Muscle of leg (tissue), 11 donors: ENCODE measurements around the gene PPP1R2. TPM values are rescaled to one million over a fixed set of nuclear protein-coding genes. Genes with fewer than 3 reads are reported as not detected.

ENCODE experiments used
- DNase-seq: peaks from one replicate; pipeline ENCODE4 v3.0.0; 2013
- H3K27ac ChIP-seq: one replicate; pipeline ENCODE4 v1.5.1; 2013; ENCODE audit warnings: mild to moderate bottlenecking, low read length, control low read depth
- H3K27me3 ChIP-seq: one replicate; pipeline ENCODE4 v1.6.1; 2013; ENCODE audit warnings: low read length; ENCODE audit not compliant: control insufficient read depth, insufficient read depth
- H3K36me3 ChIP-seq: one replicate; pipeline ENCODE4 v1.6.1; 2013; ENCODE audit warnings: low read length; ENCODE audit not compliant: control insufficient read depth, insufficient read depth
- H3K4me1 ChIP-seq: one replicate; pipeline ENCODE4 v1.6.1; 2013; ENCODE audit warnings: low read length; ENCODE audit not compliant: control insufficient read depth, insufficient read depth
- H3K4me3 ChIP-seq: one replicate; pipeline ENCODE4 v1.5.1; 2013; ENCODE audit warnings: low read length, control low read depth
- H3K9me3 ChIP-seq: replicated peaks from 2 replicates; pipeline ENCODE4 v1.6.1; 2013; ENCODE audit warnings: low read depth, low read length; ENCODE audit not compliant: control insufficient read depth
- WGBS: methylation state at CpG from one replicate; pipeline ENCODE4 v1.1.5; 2013; ENCODE audit warnings: missing lambda C conversion rate; ENCODE audit not compliant: insufficient coverage; 5-methylcytosine and 5-hydroxymethylcytosine counted together
- polyA plus RNA-seq, 8 donors: library from polyadenylated mRNA; unstranded; fragments of 120-200 nt; gene quantifications; one replicate each; pipeline versions ENCODE4 v1.2.1 to v1.2.3, GENCODE V29; 2013; ENCODE audit warnings: inconsistent platforms in 1 of 8, low replicate concordance in 1 of 8; ENCODE audit not compliant: insufficient read length in 8 of 8, insufficient read depth in 1 of 8
- total RNA-seq: library from RNA; stranded (reverse); fragments of 120-200 nt; gene quantifications from one replicate; pipeline ENCODE4 v1.2.4, GENCODE V29; 2013

Gene PPP1R2
- total and polyA plus RNA-seq, 9 donors = 29.0 to 40.6 (median 34.7) TPM

GRCh38 chr3:195468841-195469240 is 74.3 kb downstream of the PPP1R2 start:
- Histone ChIP-seq H3K4me1 (no peaks in the 10 kb centered on the region), H3K27ac (no peak overlapping the region), H3K27me3 (no peaks in the 10 kb centered on the region), H3K4me3 (no peak overlapping the region), H3K9me3 (no peaks in the 10 kb centered on the region), H3K36me3 (no peaks in the 10 kb centered on the region)
- DNase-seq = no peak
- WGBS = 95% methylated on average over 2 of the region's 4 CpGs

DNA sequence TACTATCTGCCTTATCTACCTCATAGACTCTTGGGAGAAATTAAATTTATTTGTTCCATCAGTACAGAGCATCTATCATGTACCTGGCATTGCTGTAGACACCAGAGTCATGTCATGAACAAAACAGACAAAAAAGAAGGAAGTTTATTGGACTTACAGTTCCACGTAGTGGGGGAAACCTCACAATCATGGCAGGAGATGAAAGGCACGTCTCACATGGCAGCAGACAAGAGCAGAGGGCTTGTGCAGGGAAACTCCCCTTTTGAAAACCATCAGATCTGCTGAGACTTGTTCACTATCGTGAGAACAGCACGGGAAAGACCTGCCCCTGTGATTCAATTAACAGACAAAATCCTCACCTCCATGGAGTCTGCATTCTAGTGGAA is 74.7 kb downstream of the PPP1R2 start:
- no CpG with 5 or more reads among the region's 4 CpGs for WGBS
- H3K4me1 ChIP-seq = no peaks in the 10 kb centered on the region
- no peak for DNase-seq

GRCh38 chr3:195467641-195468390 is 75.3 kb downstream of the PPP1R2 start:
- Histone ChIP-seq H3K4me3 (no peak overlapping the region), H3K4me1 (no peaks in the 10 kb centered on the region), H3K36me3 (no peaks in the 10 kb centered on the region), H3K9me3 (no peaks in the 10 kb centered on the region), H3K27me3 (no peaks in the 10 kb centered on the region), H3K27ac (no peak overlapping the region)
- WGBS = no CpG with 5 or more reads among the region's 5 CpGs
- no peak for DNase-seq

More for the DNA sequence above, 74.7 kb downstream of the PPP1R2 start:
- H3K27ac ChIP-seq = no peak overlapping the region
- H3K27me3 ChIP-seq = no peaks in the 10 kb centered on the region
- H3K4me3 ChIP-seq = no peak overlapping the region
- H3K36me3 ChIP-seq = no peaks in the 10 kb centered on the region
- H3K9me3 ChIP-seq = no peaks in the 10 kb centered on the region

GRCh38 chr3:195466251-195466650 is 76.9 kb downstream of the PPP1R2 start:
- H3K36me3 ChIP-seq = no peaks in the 10 kb centered on the region
- no peak overlapping the region for H3K27ac ChIP-seq
- no peaks in the 10 kb centered on the region for H3K27me3 ChIP-seq
- WGBS = 80% methylated on average over 1 of the region's 4 CpGs
- no peak for DNase-seq
- peaks cover 7% of the 10 kb centered on the region for H3K4me1 ChIP-seq
- H3K9me3 ChIP-seq = no peaks in the 10 kb centered on the region
- no peak overlapping the region for H3K4me3 ChIP-seq

Other genes starting within 250 kb of the PPP1R2 start
- 33.7 TPM for gene ACAP2, start 100.3 kb downstream of the PPP1R2 start, total RNA-seq
- gene ACAP2, start 100.3 kb downstream of the PPP1R2 start, polyA plus RNA-seq = 10 to 100 TPM; 13.8 to 26.5 (median 18.4) TPM
- gene APOD, start 40.6 kb upstream of the PPP1R2 start, total RNA-seq = 19.2 TPM
- 10 to 100 TPM; 31.2 to 58.9 (median 47.1) TPM for gene APOD, start 40.6 kb upstream of the PPP1R2 start, polyA plus RNA-seq
- 0.66 TPM for gene MUC20, start 177.7 kb upstream of the PPP1R2 start, total RNA-seq
- gene MUC20, start 177.7 kb upstream of the PPP1R2 start, polyA plus RNA-seq = 10 to 100 TPM in 1 of 8 donors, 1 to 10 TPM in 7; 1.5 to 12.0 (median 2.9) TPM